WTC11 (cell line): ENCODE results near the gene ZNF407. TPM values are rescaled to one million over a fixed set of nuclear protein-coding genes. Genes with fewer than 3 reads are reported as not detected.

Experiments
- ATAC-seq: fragments of 200-7000 bp; cut with Tn5 transposase; 2 replicates; pipeline ENCODE4 v1.10.0; 2021; ENCODE audit warnings: mild to moderate bottlenecking, moderate library complexity
- CTCF ChIA-PET: fragments of 300-600 bp; sonication (Branson Sonifier 250); formaldehyde crosslinking; loops from one replicate; lab custom pipeline; 2021; ENCODE audit warnings: antibody characterized with exemption; lab: Charles Lee
- POLR2A ChIA-PET: fragments of 350-600 bp; sonication (Branson Sonifier 250); formaldehyde crosslinking; loops from one replicate; lab custom pipeline; 2021; ENCODE audit warnings: antibody characterized with exemption; lab: Charles Lee
- DNase-seq: peaks from one replicate; pipeline ENCODE4 v3.0.0; 2021; ENCODE audit warnings: low spot score
- H3K27ac Mint-ChIP-seq: 2 replicates; pipeline ENCODE4 v1.8.0; 2021; ENCODE audit warnings: mixed read lengths
- H3K27me3 Mint-ChIP-seq: 2 replicates; pipeline ENCODE4 v1.8.0; 2021; ENCODE audit warnings: low read depth, mild to moderate bottlenecking, moderate library complexity, mixed read lengths
- H3K36me3 Mint-ChIP-seq: 2 replicates; pipeline ENCODE4 v1.8.0; 2021; ENCODE audit warnings: mixed read lengths
- H3K4me1 Mint-ChIP-seq: 2 replicates; pipeline ENCODE4 v1.8.0; 2022; ENCODE audit warnings: mixed read lengths
- H3K4me3 Mint-ChIP-seq: 2 replicates; pipeline ENCODE4 v1.8.0; 2021; ENCODE audit warnings: mild to moderate bottlenecking, moderate library complexity, mixed read lengths
- H3K9me3 Mint-ChIP-seq: 2 replicates; pipeline ENCODE4 v1.8.0; 2021; ENCODE audit warnings: mixed read lengths
- AFF4 ChIP-seq: sonication (generic); formaldehyde crosslinking; IDR thresholded peaks from 2 replicates; pipeline ENCODE4 v1.8.1; 2023; ENCODE audit warnings: mild to moderate bottlenecking, missing genetic modification reagents, borderline replicate concordance
- CBFB ChIP-seq: sonication (generic); formaldehyde crosslinking; IDR thresholded peaks from 2 replicates; pipeline ENCODE4 v1.8.1; 2022; ENCODE audit warnings: mild to moderate bottlenecking, low read depth, missing genetic modification reagents
- E2F5 ChIP-seq: sonication (generic); formaldehyde crosslinking; IDR thresholded peaks from 2 replicates; pipeline ENCODE4 v1.8.1; 2022; ENCODE audit warnings: mild to moderate bottlenecking, moderate library complexity, missing genetic modification reagents
- ELF4 ChIP-seq: sonication (generic); formaldehyde crosslinking; IDR thresholded peaks from 2 replicates; pipeline ENCODE4 v1.8.1; 2022; ENCODE audit warnings: low read depth, mild to moderate bottlenecking, moderate library complexity, missing genetic modification reagents
- ETV6 ChIP-seq: sonication (generic); formaldehyde crosslinking; IDR thresholded peaks from 2 replicates; pipeline ENCODE4 v1.8.1; 2022; ENCODE audit warnings: mild to moderate bottlenecking, missing genetic modification reagents
- GRHL2 ChIP-seq: fragments of 250-450 bp; sonication (Bioruptor Pico); IDR thresholded peaks from 2 replicates; pipeline ENCODE4 v1.8.0; 2022; ENCODE audit warnings: mild to moderate bottlenecking, moderate library complexity; ENCODE audit not compliant: insufficient replicate concordance, severe bottlenecking
- GTF2I ChIP-seq: fragments of 250-450 bp; sonication (Bioruptor Pico); conservative IDR thresholded peaks from 2 replicates; pipeline ENCODE4 v1.4.0; 2021; ENCODE audit warnings: mild to moderate bottlenecking
- IRF2 ChIP-seq: sonication (generic); formaldehyde crosslinking; IDR thresholded peaks from 2 replicates; pipeline ENCODE4 v1.8.0; 2022; ENCODE audit warnings: low read depth, missing genetic modification reagents, borderline replicate concordance
- PREB ChIP-seq: sonication (generic); formaldehyde crosslinking; IDR thresholded peaks from 2 replicates; pipeline ENCODE4 v1.8.1; 2022; ENCODE audit warnings: mild to moderate bottlenecking, missing genetic modification reagents, moderate library complexity, borderline replicate concordance
- SMAD3 ChIP-seq: sonication (generic); formaldehyde crosslinking; IDR thresholded peaks from 2 replicates; pipeline ENCODE4 v1.8.0; 2022; ENCODE audit warnings: missing genetic modification reagents, mild to moderate bottlenecking, borderline replicate concordance
- TEAD4 ChIP-seq: sonication (generic); formaldehyde crosslinking; IDR thresholded peaks from 2 replicates; pipeline ENCODE4 v1.8.0; 2022; ENCODE audit warnings: mild to moderate bottlenecking, missing genetic modification reagents
- USF1 ChIP-seq: sonication (generic); formaldehyde crosslinking; IDR thresholded peaks from 2 replicates; pipeline ENCODE4 v1.8.0; 2022; ENCODE audit warnings: mild to moderate bottlenecking, missing genetic modification reagents
- ZNF138 ChIP-seq: sonication (generic); formaldehyde crosslinking; conservative IDR thresholded peaks from 2 replicates; pipeline ENCODE4 v1.8.1; 2022; ENCODE audit warnings: mild to moderate bottlenecking, moderate library complexity, missing genetic modification reagents
- ZNF396 ChIP-seq: fragments of 250-450 bp; sonication (Bioruptor Pico); IDR thresholded peaks from 2 replicates; pipeline ENCODE4 v1.8.0; 2021; ENCODE audit warnings: mild to moderate bottlenecking, moderate library complexity, borderline replicate concordance
- ZNF532 ChIP-seq: fragments of 250-450 bp; sonication (Bioruptor Pico); IDR thresholded peaks from 2 replicates; pipeline ENCODE4 v1.9.0; 2021; ENCODE audit warnings: mild to moderate bottlenecking, borderline replicate concordance
- ZNF671 ChIP-seq: fragments of 250-450 bp; sonication (Bioruptor Pico); IDR thresholded peaks from 2 replicates; pipeline ENCODE4 v1.8.0; 2021; ENCODE audit warnings: mild to moderate bottlenecking
- ZSCAN18 ChIP-seq: fragments of 250-450 bp; sonication (Bioruptor Pico); IDR thresholded peaks from 2 replicates; pipeline ENCODE4 v2.1.2; 2022; ENCODE audit warnings: mild to moderate bottlenecking, moderate library complexity
- total RNA-seq: library from RNA; stranded (reverse); gene quantifications from 3 replicates; pipeline ENCODE4 v1.2.3, GENCODE V29; 2021
- TF ChIP-seq, protein P1 (sequence below): sonication (generic); formaldehyde crosslinking; IDR thresholded peaks from 2 replicates; pipeline ENCODE4 v1.8.1; 2023; ENCODE audit warnings: mild to moderate bottlenecking, missing genetic modification reagents, moderate library complexity
- TF ChIP-seq, protein P2 (sequence below): sonication (generic); formaldehyde crosslinking; IDR thresholded peaks from 2 replicates; pipeline ENCODE4 v1.8.1; 2022; ENCODE audit warnings: missing genetic modification reagents, borderline replicate concordance

Gene ZNF407
- total RNA-seq, 1 experiment from 2014 or later: 6.5 TPM

DNA sequence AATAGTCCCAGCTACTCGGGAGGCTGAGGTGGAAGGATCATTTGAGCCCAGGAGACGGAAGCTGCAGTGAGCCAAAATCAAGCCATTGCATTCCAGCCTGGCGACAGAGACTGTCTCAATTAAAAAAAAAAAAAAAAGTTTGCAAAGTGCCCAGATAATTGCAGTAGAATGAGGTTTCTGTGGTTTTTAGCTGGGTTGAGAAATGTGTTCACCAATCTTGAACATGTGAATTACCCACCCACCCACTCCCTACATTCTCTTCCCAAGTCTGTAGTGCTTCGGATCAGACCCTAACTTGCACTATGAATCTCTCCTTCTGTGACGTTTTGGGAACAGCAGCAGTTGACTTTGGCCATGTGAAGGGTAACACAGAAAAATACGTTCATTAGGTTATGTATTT lies 363.9 kb downstream of the ZNF407 start (continued):
- TF ChIP-seq PREB: no peak
- no peak for TF ChIP-seq TEAD4 (CRISPR knock-in tag)

DNA sequence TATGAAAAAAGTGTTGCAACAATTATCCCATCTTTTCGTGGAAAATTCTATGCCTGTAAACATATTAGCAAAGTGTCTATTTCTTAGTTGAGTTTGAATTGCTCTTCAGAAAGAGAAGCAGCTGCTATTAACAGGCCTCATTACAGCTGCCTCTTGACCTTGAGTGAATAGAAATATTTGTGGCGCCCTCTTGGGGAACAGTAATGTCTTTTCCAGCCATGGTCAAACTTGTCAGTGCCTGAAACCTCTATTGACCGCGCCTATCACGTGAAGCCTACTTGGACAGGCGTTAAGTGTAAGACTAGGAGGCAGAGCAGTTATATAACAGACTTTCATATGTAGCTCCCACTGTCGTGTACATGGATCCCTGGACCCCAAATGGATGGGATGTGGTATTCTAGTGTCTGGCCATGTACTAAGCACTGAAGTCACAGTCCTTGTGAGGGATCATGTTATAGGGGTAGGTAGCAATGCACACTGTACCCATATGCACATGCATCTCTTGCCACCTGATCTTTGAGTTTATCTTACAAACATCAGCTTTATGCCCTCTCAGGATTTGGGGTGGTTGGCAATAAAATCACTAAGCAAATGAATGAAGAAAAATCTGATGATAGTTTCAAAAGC lies 366.3 kb downstream of the ZNF407 start:
- no peaks in the 10 kb centered on the region for H3K27me3 Mint-ChIP-seq
- peaks cover 20% of the 10 kb centered on the region for H3K4me1 Mint-ChIP-seq
- H3K27ac Mint-ChIP-seq: no peak overlapping the region
- ATAC-seq: peak; percentile 95
- no peak for TF ChIP-seq GRHL2
- no peak for TF ChIP-seq SMAD3
- no peak for TF ChIP-seq ETV6 (CRISPR knock-in tag)
- TF ChIP-seq USF1 (CRISPR knock-in tag): 0 out of 2 replicates have a peak, but pooled peaks have one; percentile 60
- no peak for TF ChIP-seq E2F5 (CRISPR knock-in tag)
- TF ChIP-seq ZNF671 (CRISPR knock-in tag): no peak
- TF ChIP-seq, protein P1, sequence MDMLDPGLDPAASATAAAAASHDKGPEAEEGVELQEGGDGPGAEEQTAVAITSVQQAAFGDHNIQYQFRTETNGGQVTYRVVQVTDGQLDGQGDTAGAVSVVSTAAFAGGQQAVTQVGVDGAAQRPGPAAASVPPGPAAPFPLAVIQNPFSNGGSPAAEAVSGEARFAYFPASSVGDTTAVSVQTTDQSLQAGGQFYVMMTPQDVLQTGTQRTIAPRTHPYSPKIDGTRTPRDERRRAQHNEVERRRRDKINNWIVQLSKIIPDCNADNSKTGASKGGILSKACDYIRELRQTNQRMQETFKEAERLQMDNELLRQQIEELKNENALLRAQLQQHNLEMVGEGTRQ (CRISPR knock-in tag): peak; percentile 66
- no peak for TF ChIP-seq GTF2I (CRISPR knock-in tag)
- no peak for TF ChIP-seq ZNF138 (CRISPR knock-in tag)
- no peak for TF ChIP-seq AFF4 (CRISPR knock-in tag)
- TF ChIP-seq ZSCAN18: no peak
- TF ChIP-seq, protein P2, sequence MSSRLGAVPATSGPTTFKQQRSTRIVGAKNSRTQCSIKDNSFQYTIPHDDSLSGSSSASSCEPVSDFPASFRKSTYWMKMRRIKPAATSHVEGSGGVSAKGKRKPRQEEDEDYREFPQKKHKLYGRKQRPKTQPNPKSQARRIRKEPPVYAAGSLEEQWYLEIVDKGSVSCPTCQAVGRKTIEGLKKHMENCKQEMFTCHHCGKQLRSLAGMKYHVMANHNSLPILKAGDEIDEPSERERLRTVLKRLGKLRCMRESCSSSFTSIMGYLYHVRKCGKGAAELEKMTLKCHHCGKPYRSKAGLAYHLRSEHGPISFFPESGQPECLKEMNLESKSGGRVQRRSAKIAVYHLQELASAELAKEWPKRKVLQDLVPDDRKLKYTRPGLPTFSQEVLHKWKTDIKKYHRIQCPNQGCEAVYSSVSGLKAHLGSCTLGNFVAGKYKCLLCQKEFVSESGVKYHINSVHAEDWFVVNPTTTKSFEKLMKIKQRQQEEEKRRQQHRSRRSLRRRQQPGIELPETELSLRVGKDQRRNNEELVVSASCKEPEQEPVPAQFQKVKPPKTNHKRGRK (CRISPR knock-in tag): no peak
- TF ChIP-seq CBFB (CRISPR knock-in tag): no peak
- no peak for TF ChIP-seq ELF4 (CRISPR knock-in tag)
- TF ChIP-seq IRF2 (CRISPR knock-in tag): no peak
- TF ChIP-seq ZNF532 (CRISPR knock-in tag): no peak
- no peak for TF ChIP-seq ZNF396 (CRISPR knock-in tag)
- peaks cover 18% of the 10 kb centered on the region for H3K9me3 Mint-ChIP-seq
- DNase-seq: peak; percentile 21
- POLR2A ChIA-PET: no interaction called here
- H3K4me3 Mint-ChIP-seq: no peak overlapping the region
- H3K36me3 Mint-ChIP-seq: 0 out of 2 replicates have a peak, but pooled peaks cover 6% of the 10 kb centered on the region
- CTCF ChIA-PET: interaction anchor here (0.7 to 2.1 kb wide), 12 partner anchors 14 to 144 kb away, joined by 3 to 11 read pairs (median 4); no protein-coding TSS in a partner anchor
